Neuronal stem cell (in vitro differentiated cells): ENCODE data around the gene LIX1L.

Experiments used
- DNase-seq: peaks from one replicate; pipeline ENCODE4 v3.0.0-alpha.2; 2013; ENCODE audit warnings: low spot score
- H2AFZ ChIP-seq: one replicate; pipeline ENCODE4 v1.6.1; 2013; ENCODE audit warnings: mild to moderate bottlenecking, low read length, inconsistent platforms
- H2AK5ac ChIP-seq: 2 replicates; pipeline ENCODE4 v1.6.1; 2013; ENCODE audit warnings: low read depth, mild to moderate bottlenecking, inconsistent platforms, low read length, moderate library complexity, mixed read lengths
- H2BK120ac ChIP-seq: 2 replicates; pipeline ENCODE4 v1.6.1; 2013; ENCODE audit warnings: low read depth, mild to moderate bottlenecking, inconsistent platforms, low read length, moderate library complexity, mixed read lengths
- H2BK12ac ChIP-seq: one replicate; pipeline ENCODE4 v1.6.1; 2013; ENCODE audit warnings: low read length, inconsistent platforms
- H2BK15ac ChIP-seq: 2 replicates; pipeline ENCODE4 v1.6.1; 2013; ENCODE audit warnings: mild to moderate bottlenecking, low read length, inconsistent platforms, mixed read lengths
- H2BK5ac ChIP-seq: one replicate; pipeline ENCODE4 v1.6.1; 2013; ENCODE audit warnings: inconsistent platforms, mild to moderate bottlenecking, low read length, moderate library complexity
- H3K14ac ChIP-seq: one replicate; pipeline ENCODE4 v1.6.1; 2013; ENCODE audit warnings: low read length, inconsistent platforms
- H3K18ac ChIP-seq: 2 replicates; pipeline ENCODE4 v1.6.1; 2013; ENCODE audit warnings: low read length, inconsistent platforms
- H3K23ac ChIP-seq: 2 replicates; pipeline ENCODE4 v1.6.1; 2013; ENCODE audit warnings: low read depth, mild to moderate bottlenecking, mixed read lengths, low read length, inconsistent platforms; ENCODE audit not compliant: poor library complexity
- H3K27ac ChIP-seq: replicated peaks from 3 replicates; pipeline ENCODE4 v1.5.1; 2013; ENCODE audit warnings: low read length, inconsistent platforms
- H3K27me3 ChIP-seq, 3 experiments: 2 replicates each; pipeline ENCODE4 v1.6.1; 2013; ENCODE audit warnings: low read length in 3 of 3, mild to moderate bottlenecking in 2 of 3, inconsistent platforms in 1 of 3, low read depth in 1 of 3, mixed read lengths in 1 of 3, moderate library complexity in 1 of 3; ENCODE audit not compliant: control insufficient read depth in 3 of 3, insufficient read depth in 3 of 3
- H3K36me3 ChIP-seq, 2 donors: replicated peaks in 1 of 2; 2 replicates each; pipeline ENCODE4 v1.6.1; 2013; ENCODE audit warnings: low read length in 2 of 2; ENCODE audit not compliant: control insufficient read depth in 2 of 2, insufficient read depth in 2 of 2
- H3K4ac ChIP-seq: 2 replicates; pipeline ENCODE4 v1.6.1; 2013; ENCODE audit warnings: inconsistent platforms, mild to moderate bottlenecking, low read length, moderate library complexity
- H3K4me1 ChIP-seq, 2 donors: 1 replicate in 1 of 2; 2 replicates in 1 of 2; pipeline ENCODE4 v1.6.1; 2013; ENCODE audit warnings: low read length in 2 of 2, low read depth in 1 of 2; ENCODE audit not compliant: control insufficient read depth in 2 of 2, insufficient read depth in 1 of 2
- H3K4me2 ChIP-seq: one replicate; pipeline ENCODE4 v1.6.1; 2013; ENCODE audit warnings: mild to moderate bottlenecking, low read length, inconsistent platforms; ENCODE audit not compliant: insufficient read depth, poor library complexity, severe bottlenecking
- H3K4me3 ChIP-seq, 2 donors: 2 replicates each; pipeline ENCODE4 v1.5.1; 2013; ENCODE audit warnings: low read length in 2 of 2, mild to moderate bottlenecking in 2 of 2, inconsistent platforms in 1 of 2, moderate library complexity in 1 of 2
- H3K79me1 ChIP-seq: one replicate; pipeline ENCODE4 v1.6.1; 2013; ENCODE audit warnings: low read depth, mild to moderate bottlenecking, inconsistent platforms, low read length, moderate library complexity
- H3K9ac ChIP-seq: one replicate; pipeline ENCODE4 v1.6.1; 2013; ENCODE audit warnings: mild to moderate bottlenecking, low read depth, low read length, inconsistent platforms; ENCODE audit not compliant: poor library complexity
- H3K9me3 ChIP-seq, 2 donors: replicated peaks in 1 of 2; 2 replicates each; pipeline versions ENCODE3 to v1.6.1; 2013; ENCODE audit warnings: low read length in 2 of 2, mild to moderate bottlenecking in 2 of 2, inconsistent platforms in 1 of 2, low read depth in 1 of 2, mixed read lengths in 1 of 2, moderate library complexity in 1 of 2; ENCODE audit not compliant: control insufficient read depth in 2 of 2, insufficient read depth in 1 of 2
- H4K8ac ChIP-seq: one replicate; pipeline ENCODE4 v1.6.1; 2013; ENCODE audit warnings: low read depth, mild to moderate bottlenecking, inconsistent platforms, low read length, moderate library complexity
- H4K91ac ChIP-seq: one replicate; pipeline ENCODE4 v1.6.1; 2013; ENCODE audit warnings: low read length, low read depth, mild to moderate bottlenecking, inconsistent platforms; ENCODE audit not compliant: poor library complexity
- WGBS, 2 donors: extraction: QIAGEN DNeasy Blood & Tissue Kit; methylation state at CpG; one replicate each; pipeline ENCODE4 v1.1.7; 2013; ENCODE audit warnings: missing lambda C conversion rate in 2 of 2, mixed read lengths in 1 of 2; ENCODE audit not compliant: insufficient read length in 2 of 2, insufficient replicate concordance in 1 of 2; ENCODE audit errors: extremely low coverage in 2 of 2; 5-methylcytosine and 5-hydroxymethylcytosine counted together

Gene LIX1L

GRCh38 chr1:145953861-145954260, 4.0 kb downstream of the LIX1L start:
- Histone ChIP-seq H3K14ac (no peak overlapping the region), H3K36me3 (peaks cover 0 to 7% of the 10 kb centered on the region in 2 donors), H3K27ac (no peak overlapping the region), H3K4me2 (no peak overlapping the region), H3K9me3 (no peaks in the 10 kb centered on the region), H2BK5ac (no peak overlapping the region), H2AFZ (no peak overlapping the region), H4K91ac (no peak overlapping the region), H2BK12ac (no peak overlapping the region), H3K4me3 (no peak overlapping the region), H2BK15ac (no peak overlapping the region), H3K79me1 (no peaks in the 10 kb centered on the region), H3K18ac (no peak overlapping the region), H4K8ac (no peak overlapping the region), H2AK5ac (no peak overlapping the region), H3K27me3 (peaks cover 0 to 5% (median 0%) of the 10 kb centered on the region in 3 experiments), H3K4ac (no peak overlapping the region), H3K9ac (no peak overlapping the region), H3K4me1 (peaks cover 6 to 28% of the 10 kb centered on the region in 2 donors), H2BK120ac (no peak overlapping the region), H3K23ac (no peak overlapping the region)
- no peak for DNase-seq
- WGBS, 2 donors = no CpG with 5 or more reads among the region's 6 CpGs

- no peak overlapping the region for H3K23ac ChIP-seq
- peaks cover 0 to 2% (median 0%) of the 10 kb centered on the region in 3 experiments for H3K27me3 ChIP-seq
- H3K4me3 ChIP-seq = no peak overlapping the region
- no peak overlapping the region for H3K18ac ChIP-seq
- no peak overlapping the region for H3K4ac ChIP-seq
- whole genome bisulfite sequencing, 2 donors = no CpG with 5 or more reads among the region's 3 CpGs
- H2BK5ac ChIP-seq = no peak overlapping the region
- H3K9me3 ChIP-seq = peaks cover 0 to 3% of the 10 kb centered on the region in 2 donors
- no peak overlapping the region for H4K8ac ChIP-seq
- no peak overlapping the region for H3K27ac ChIP-seq
- H3K9ac ChIP-seq = no peak overlapping the region
- H2BK120ac ChIP-seq = no peak overlapping the region
- no peak overlapping the region for H2BK12ac ChIP-seq
- H2AK5ac ChIP-seq = no peak overlapping the region
- no peak overlapping the region for H2AFZ ChIP-seq
- H3K36me3 ChIP-seq = peaks cover 0 to 16% of the 10 kb centered on the region in 2 donors
- no peak overlapping the region for H3K4me2 ChIP-seq
- no peak overlapping the region for H4K91ac ChIP-seq
- H3K79me1 ChIP-seq = no peaks in the 10 kb centered on the region
- DNase-seq = no peak
- peaks cover 6 to 23% of the 10 kb centered on the region in 2 donors for H3K4me1 ChIP-seq
- no peak overlapping the region for H3K14ac ChIP-seq
- H2BK15ac ChIP-seq = no peak overlapping the region
Measured at GRCh38 chr1:145952903-145953302, 4.9 kb downstream of the LIX1L start.

- no peak overlapping the region for H3K4me3 ChIP-seq
- no peak overlapping the region for H3K4me2 ChIP-seq
- no peak overlapping the region for H2BK120ac ChIP-seq
- no peak overlapping the region for H2AFZ ChIP-seq
- H3K9me3 ChIP-seq = peaks cover 0 to 3% of the 10 kb centered on the region in 2 donors
- no peak overlapping the region for H4K8ac ChIP-seq
- peak overlapping the region; percentile 10 for H3K27ac ChIP-seq
- no peak overlapping the region for H3K9ac ChIP-seq
- H3K36me3 ChIP-seq = peaks cover 0 to 28% of the 10 kb centered on the region in 2 donors
- peaks cover 0 to 2% (median 0%) of the 10 kb centered on the region in 3 experiments for H3K27me3 ChIP-seq
- H3K4ac ChIP-seq = no peak overlapping the region
- H2AK5ac ChIP-seq = no peak overlapping the region
- peaks cover 6 to 23% of the 10 kb centered on the region in 2 donors for H3K4me1 ChIP-seq
- H3K18ac ChIP-seq = no peak overlapping the region
- no CpG with 5 or more reads among the region's 1 CpG for WGBS, 2 donors
- H3K14ac ChIP-seq = no peak overlapping the region
- H2BK15ac ChIP-seq = no peak overlapping the region
- H2BK12ac ChIP-seq = no peak overlapping the region
- DNase-seq = no peak
- no peak overlapping the region for H4K91ac ChIP-seq
- H3K79me1 ChIP-seq = no peaks in the 10 kb centered on the region
- H2BK5ac ChIP-seq = no peak overlapping the region
- H3K23ac ChIP-seq = no peak overlapping the region
Measured at GRCh38 chr1:145951526-145951925, 6.3 kb downstream of the LIX1L start.

GRCh38 chr1:145949219-145949618, 8.6 kb downstream of the LIX1L start:
- Histone ChIP-seq H2AFZ (no peak overlapping the region), H2BK120ac (no peak overlapping the region), H3K27ac (no peak overlapping the region), H4K8ac (no peak overlapping the region), H3K14ac (no peak overlapping the region), H2AK5ac (no peak overlapping the region), H2BK5ac (no peak overlapping the region), H3K4me1 (peaks cover 6 to 13% of the 10 kb centered on the region in 2 donors), H3K4me2 (no peak overlapping the region), H3K23ac (no peak overlapping the region), H3K27me3 (no peaks in the 10 kb centered on the region), H3K4ac (no peak overlapping the region), H3K18ac (no peak overlapping the region), H3K36me3 (peaks cover 0 to 37% of the 10 kb centered on the region in 2 donors), H3K4me3 (no peak overlapping the region), H3K79me1 (no peaks in the 10 kb centered on the region), H2BK12ac (no peak overlapping the region), H4K91ac (no peak overlapping the region), H3K9me3 (peaks cover 0 to 3% of the 10 kb centered on the region in 2 donors), H3K9ac (no peak overlapping the region), H2BK15ac (no peak overlapping the region)
- DNase-seq = no peak
- WGBS, 2 donors = no CpG with 5 or more reads among the region's 4 CpGs
